ENCODE data around the gene DNASE1L3. TPM values are rescaled to one million over a fixed set of nuclear protein-coding genes. Genes with fewer than 3 reads are reported as not detected.

Gene DNASE1L3
- total RNA-seq = 0.43 and 0.48 TPM in 2 replicates

GRCh38 chr3:58210761-58211460 lies at the start of gene DNASE1L3:
Gene DNASE1L3 (minus strand): TSS chr3:58210972. CDS start chr3:58210906, 66 bp downstream.

DNA sequence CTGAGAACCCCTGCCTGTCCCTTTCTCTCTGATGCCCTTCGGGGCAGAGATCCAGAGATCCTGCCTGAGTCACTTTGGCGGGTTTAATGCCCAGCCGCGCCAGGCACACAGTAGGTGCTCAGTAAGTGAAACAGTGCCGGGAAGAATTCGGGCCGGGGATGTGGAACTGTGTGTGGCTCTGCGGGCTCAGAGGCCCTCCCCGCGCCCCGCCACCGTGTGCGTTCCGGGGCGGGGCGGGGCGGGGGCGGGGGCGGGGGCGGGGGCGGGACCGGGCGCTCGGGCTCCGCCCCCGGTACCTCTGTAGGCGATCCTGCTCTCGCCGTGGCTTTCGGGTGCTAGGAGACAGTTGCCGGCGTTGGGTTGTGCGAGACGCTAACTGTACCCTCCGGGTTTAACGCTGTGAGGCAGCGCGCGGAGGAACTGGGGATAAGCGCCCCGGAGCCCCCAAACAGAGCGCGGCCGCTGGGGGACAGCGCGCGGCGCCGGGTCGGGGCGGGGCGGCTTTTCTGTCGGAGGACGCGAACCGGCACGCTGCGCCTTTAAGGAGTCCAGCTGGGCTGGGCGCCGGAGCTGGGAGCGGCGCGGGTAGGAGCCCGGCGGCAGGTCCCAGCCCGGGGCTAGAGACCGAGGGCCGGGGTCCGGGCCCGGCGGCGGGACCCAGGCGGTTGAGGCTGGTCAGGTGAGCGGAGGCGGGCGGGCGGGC lies 26.6 kb upstream of the DNASE1L3 start, which contains the start of gene ABHD6:
Gene ABHD6 (plus strand): TSS at position 555 of the 703 bp plus-strand sequence. CDS start 18,795 bp downstream, outside the sequence.

Other genes starting within 250 kb of the DNASE1L3 start
- gene FLNB, start 202.6 kb downstream of the DNASE1L3 start, total RNA-seq = 472 and 614 TPM in 2 replicates
- gene ABHD6, start 26.8 kb upstream of the DNASE1L3 start, total RNA-seq = 11.7 and 11.8 TPM in 2 replicates
- gene RPP14, start 95.3 kb upstream of the DNASE1L3 start, total RNA-seq = 13.7 and 17.3 TPM in 2 replicates
- 10.6 and 22.8 TPM in 2 replicates for gene HTD2, start 95.5 kb upstream of the DNASE1L3 start, total RNA-seq
- gene PXK, start 121.9 kb upstream of the DNASE1L3 start, total RNA-seq = 18.6 and 27.9 TPM in 2 replicates
- 40.5 and 60.2 TPM in 2 replicates for gene PDHB, start 222.9 kb upstream of the DNASE1L3 start, total RNA-seq